Adrenal gland (tissue), 5 donors: ENCODE data around the gene PDLIM5.

Experiments
- POLR2A ChIP-seq, 2 donors: fragments of 450-650 bp; IDR thresholded peaks; one replicate each; pipeline ENCODE4 v1.6.1; 2017; ENCODE audit warnings: antibody characterized with exemption in 2 of 2, mild to moderate bottlenecking in 2 of 2, moderate library complexity in 1 of 2
- TF ChIP-seq, protein P1 (sequence below), 6 experiments: fragments of 450-650 bp in 4 of 6; fragments of 200-600 bp in 2 of 6; sonication (generic) in 1 of 6; IDR thresholded peaks; 1 replicate in 5 of 6; 2 replicates in 1 of 6; pipeline versions ENCODE4 v1.5.1 to v1.8.0; 2016 to 2021; ENCODE audit warnings: antibody characterized with exemption in 6 of 6, mild to moderate bottlenecking in 2 of 6, moderate library complexity in 1 of 6
- donor health status: DM: no; HTN: no; CAD: no.

DNA sequence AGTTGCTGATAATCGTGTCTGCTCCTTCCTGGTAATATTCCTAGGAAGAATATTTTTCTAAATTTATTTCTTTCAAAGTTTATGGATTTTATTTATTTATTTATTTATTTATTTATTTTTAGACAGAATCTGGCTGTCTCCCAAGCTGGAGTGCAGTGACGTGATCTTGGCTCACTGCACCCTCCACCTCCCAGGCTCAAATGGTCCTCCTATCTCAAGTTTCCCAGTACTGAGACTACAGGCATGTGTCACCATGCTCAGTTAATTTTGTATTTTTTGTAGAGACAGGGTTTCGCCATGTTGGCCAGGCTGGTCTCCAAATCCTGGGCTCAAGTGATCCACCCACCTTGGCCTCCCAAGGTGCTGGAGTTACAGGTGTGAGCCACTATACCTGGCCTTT is 48.9 kb downstream of the PDLIM5 start:
- TF ChIP-seq, protein P1, sequence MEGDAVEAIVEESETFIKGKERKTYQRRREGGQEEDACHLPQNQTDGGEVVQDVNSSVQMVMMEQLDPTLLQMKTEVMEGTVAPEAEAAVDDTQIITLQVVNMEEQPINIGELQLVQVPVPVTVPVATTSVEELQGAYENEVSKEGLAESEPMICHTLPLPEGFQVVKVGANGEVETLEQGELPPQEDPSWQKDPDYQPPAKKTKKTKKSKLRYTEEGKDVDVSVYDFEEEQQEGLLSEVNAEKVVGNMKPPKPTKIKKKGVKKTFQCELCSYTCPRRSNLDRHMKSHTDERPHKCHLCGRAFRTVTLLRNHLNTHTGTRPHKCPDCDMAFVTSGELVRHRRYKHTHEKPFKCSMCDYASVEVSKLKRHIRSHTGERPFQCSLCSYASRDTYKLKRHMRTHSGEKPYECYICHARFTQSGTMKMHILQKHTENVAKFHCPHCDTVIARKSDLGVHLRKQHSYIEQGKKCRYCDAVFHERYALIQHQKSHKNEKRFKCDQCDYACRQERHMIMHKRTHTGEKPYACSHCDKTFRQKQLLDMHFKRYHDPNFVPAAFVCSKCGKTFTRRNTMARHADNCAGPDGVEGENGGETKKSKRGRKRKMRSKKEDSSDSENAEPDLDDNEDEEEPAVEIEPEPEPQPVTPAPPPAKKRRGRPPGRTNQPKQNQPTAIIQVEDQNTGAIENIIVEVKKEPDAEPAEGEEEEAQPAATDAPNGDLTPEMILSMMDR (IDR thresholded peaks at IDR 0.05) = no peak
- no peak for TF ChIP-seq POLR2A (IDR thresholded peaks at IDR 0.05)
